Inferior parietal cortex (tissue), 1 donor: Measurements from ENCODE around the gene SCMH1.
A peak's percentile ranks its signal among the peaks of the same experiment; 100 is the strongest.

ENCODE experiments used
- DNase-seq: peaks from one replicate; pipeline ENCODE4 v3.0.0-alpha.2; 2016; ENCODE audit errors: extremely low spot score

SCMH1 gene

DNA sequence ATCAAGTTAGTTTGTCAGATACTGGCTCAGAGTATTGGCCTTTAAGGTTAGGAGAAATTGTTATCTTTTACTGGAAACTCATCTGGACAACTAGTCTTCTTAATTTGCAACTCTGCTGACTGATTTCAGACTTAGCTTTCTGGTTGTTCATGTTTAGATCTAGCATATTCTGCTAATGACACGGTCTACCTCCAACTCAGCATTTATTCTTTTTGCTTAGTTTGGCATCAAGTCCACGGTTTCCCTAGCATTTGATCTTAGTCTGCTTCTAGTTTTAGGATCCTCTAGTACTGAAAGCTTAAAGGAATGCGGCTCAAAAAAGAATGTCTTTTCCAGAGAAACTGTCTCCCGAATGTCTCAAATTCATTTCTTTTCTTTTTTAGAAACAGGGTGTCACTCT is 145.0 kb downstream of the SCMH1 start:
- no peak for DNase-seq

DNA sequence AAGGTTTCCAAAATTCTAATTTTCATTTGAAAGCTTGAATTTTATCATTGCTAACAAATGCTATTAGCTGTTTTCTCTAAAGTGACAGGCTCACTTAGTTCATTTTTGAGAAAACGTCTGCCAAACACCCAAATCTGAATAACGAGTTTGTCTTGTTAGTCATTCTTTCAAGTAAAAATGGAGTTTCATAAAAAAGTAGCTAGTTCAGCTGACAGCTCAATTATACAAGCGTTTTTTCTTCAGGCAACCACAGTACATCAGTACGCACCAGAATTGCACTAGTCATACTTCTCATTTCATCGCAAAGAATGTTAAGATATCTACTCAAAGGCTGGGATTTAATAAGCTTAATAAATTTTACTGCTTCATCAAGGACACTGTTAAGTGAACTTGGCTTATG is 148.3 kb downstream of the SCMH1 start:
- no peak for DNase-seq

DNA sequence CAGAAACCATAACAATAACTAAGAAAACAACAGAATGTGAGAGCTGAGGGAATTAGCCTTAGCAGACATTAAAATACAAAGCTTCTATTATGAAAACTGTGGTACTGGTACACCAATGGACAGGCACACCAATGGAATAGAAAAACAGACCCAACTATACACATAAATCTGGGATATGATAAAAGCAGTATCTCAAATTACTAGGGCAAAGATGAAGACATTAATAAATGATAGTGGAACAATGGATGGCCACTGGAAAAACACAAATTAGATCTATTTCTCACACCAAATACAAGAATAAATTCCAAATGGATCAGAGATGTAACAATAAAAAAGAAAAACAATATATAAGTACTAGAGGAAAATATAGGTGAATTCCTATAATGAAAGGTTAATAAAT is 155.2 kb downstream of the SCMH1 start:
- DNase-seq: no peak

DNA sequence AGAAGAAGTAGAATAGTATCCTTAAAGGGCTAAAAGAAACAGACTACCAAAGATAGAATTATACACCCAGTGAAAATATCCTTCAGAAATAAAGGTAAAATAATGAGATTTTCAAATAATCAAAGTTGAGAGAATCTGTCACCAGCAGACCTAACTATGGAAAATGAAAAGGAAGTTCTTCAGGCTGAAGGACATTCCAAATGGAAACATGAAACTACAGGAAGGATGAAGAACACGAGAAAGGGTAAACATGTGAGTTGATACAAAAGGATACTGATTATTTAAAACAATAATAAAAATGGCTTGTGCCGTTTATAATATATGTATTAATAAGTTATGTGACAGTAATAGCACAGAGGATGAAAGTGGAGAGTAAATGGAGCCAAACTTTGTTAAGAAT is 163.5 kb downstream of the SCMH1 start:
- DNase-seq: no peak

DNA sequence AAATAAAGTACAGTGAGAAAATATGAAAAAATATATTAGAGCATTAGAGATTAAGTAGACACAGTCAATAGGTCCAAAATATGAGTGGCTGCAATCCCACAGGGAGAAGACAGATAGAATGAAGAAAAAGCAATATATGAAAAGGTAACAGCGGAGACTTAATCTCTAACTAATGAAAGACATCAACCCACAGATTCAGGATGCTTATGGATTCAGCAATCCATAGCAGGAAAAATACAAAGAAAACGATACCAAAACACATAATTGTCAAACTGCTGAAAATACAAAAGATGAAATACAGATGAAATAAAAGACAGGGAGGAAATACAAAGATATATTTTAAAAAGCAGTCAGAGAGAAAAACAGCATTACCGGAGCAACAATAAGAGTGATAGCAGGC is 163.9 kb downstream of the SCMH1 start:
- no peak for DNase-seq

DNA sequence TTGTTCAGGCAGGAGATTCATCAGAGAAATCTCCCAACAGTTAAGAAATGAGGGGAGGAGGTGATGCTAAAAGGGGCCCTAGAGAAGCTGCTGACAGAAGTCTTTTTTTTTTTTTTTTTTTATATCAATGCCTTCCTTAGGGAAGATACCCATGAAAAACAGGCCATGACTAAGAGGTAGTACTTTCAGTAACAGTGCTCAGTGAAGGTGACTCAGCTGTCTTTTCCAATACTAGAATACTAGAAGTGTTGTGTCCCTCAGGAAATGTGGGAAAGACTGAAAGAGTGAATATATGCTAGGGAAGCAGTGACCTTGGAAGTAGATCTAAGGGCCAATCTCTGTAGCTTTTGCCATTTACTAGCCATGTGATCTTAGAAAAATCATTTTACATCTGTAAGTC is 168.1 kb downstream of the SCMH1 start:
- no peak for DNase-seq

DNA sequence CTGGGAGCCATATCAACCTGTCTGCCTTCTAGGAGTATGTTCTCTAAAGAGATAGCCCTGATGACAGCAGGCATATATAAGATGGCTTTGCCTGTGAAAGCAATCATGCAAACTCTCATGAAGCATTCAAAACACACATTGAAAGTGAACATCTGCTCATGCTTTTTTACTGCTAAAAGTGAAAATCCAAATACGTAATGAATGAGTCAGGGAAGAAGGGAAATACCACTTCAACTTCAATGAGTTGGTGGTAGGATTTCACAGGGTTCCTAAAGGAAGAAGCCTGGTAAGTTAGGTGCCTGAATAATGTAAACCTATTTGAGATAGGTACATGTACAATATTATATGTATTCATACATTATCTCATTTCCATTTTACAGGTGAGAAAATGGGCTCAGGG is 170.1 kb downstream of the SCMH1 start:
- DNase-seq: peak; percentile 38

DNA sequence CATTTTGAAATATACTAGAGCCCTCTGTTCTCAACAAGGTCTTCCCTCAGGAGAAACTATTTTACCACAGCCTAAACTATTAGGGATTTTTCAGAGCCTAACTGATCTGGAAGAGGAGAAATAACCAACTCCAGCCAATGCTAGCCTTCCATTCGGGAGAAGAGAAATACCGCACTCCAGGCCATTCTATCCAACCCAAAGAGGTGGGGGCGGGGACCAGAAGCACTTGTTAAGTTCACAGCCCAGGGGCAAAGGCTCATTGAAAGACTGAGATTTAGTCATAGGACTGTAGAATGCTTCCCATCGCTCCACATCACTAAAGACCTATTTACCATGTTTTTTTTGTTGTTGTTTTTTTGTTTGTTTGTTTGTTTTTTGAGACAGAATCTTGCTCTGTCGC is 185.2 kb downstream of the SCMH1 start:
- no peak for DNase-seq

DNA sequence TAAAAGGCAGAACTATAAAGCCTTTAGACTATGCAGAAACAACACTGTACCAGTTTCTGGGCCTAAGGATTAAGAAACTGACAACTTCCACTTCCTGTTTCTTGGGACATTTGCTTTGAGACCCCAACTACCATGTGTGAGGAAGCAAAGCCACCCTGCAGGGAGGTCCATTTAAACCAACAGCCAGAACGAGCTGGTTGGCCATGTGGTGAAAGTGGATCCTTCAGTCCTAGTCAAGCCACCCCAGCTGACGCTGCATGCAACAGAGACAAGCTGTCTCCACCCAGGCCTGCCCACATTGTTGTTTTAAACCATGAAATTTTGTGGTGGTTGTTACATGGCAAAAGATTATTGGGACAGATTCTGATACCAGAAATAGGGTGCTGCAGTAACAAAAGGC is 188.8 kb downstream of the SCMH1 start:
- DNase-seq: no peak

DNA sequence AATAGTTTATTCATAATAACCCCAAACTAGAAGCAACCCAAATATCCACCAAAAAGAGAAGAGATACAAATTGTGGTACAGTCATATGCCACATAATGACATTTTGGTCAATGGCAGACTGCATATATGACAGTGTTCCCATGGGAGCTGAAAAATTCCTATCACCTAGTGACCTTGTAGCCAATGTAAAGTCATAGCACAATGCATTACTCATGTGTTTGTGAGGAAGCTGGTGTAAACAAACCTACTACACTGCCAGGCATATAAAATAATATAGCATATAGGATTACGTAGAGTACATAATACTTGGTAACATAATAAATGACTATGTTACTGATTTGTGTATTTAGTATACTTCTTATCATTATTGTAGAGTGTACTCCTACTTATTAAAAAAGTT is 191.1 kb downstream of the SCMH1 start:
- no peak for DNase-seq

DNA sequence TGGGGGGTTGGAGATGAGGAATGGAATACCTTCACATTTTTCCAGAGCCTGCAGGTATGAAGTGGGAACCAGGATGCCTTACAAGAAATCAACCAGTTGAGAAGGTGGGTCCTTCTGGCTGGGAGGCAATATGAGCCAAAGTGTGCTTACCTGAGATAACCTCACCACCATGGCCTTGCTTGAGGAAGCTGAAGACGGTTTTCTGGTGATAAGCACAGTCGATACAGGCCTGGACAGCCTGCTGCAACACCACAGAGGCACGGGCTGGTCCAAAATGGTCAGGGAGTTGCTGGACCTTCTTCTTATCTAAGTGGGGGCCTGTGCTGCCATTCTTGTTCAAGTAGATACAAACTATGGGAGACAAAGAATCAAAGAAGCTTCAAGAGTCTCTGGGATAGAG is 193.6 kb downstream of the SCMH1 start:
- DNase-seq: no peak

DNA sequence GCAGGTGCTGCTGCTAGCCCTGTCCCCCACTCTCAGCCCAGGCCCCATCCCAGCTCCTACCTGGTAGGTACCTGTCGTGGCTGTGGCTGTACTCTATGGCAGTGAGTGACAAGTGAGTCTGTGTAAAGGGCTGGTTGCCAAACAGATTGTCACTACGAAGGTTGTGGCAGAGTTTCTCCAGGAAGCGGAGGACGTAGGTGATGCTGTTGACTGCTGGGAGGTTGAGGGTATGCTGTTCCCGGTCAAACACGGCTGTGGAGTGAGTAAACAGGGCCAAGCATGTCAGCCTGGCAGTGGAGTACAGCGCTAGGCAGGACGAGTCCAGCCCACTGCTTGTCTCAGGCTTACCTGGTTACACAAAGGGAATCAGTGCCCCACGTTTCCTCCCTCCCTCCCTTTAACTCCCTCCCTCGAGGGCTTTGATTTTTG is 195.7 kb downstream of the SCMH1 start:
- no peak for DNase-seq

DNA sequence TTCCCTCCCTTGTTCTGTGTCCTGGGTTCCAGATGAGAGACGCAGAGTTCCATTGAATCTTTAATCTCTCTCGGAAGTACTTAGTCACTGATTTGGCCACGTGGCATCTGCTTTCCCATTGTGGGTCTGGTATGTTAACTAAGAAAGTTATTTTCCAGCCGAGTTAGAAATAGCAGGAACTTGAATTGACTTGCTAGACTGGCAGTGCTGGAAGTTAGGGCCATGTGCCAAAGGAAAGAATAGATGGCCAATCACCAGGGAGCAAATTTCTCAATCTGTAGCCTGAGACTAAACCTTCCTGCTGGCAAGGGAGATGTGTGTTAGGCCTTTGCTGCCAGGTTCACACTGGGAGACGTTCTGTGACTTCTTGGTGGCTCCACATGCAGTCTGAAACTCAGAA is 196.4 kb downstream of the SCMH1 start:
- peak; percentile 14 for DNase-seq

DNA sequence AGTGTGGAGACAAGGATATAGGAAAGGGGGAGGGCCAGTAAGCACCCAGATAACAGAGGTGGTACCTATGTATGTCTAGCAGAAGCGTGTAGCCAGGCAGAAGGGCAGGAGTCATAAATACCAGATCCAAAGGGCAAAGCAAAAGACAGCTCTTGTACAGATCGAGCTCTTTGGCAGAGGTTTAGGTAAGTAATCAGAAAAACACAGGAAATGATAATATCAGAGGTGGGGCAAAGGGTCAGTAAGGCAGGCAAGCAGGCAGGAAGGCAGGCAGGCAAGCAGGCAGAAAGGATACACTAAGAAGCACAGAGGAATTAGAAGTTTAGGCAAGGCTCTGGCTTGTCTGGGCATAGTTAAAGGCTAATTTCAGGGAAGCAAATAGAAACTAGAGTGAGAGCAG is 197.9 kb downstream of the SCMH1 start:
- DNase-seq: no peak

DNA sequence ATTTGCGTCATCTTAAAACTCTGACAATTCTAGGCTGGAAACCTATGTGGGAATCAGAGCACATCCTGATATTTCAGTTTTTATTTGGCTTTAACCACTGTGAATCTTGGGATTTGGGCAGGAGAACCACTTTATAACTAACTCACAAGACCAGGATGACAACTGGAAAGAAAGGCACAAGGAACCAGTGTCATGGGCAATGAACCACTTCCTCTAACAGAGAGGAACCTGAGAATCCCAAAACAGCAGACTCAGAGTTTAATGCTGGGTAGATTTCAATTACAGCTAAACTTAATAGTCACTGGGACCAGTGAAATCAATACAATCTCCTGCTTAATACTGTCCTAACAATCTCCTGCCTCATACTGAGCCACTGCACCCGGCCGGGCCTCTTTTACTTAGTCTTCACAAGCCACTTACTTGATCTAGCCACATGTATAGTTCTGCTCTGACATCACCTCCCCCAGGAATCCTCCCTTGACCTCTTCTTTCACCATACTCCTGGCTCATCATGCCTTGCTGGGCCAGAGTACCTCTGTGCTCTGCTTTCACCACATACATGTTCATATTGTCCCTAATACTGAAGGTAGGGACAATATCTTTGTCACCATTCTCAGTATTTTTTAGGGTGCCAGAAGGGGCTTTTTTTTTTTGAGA is 200.4 kb downstream of the SCMH1 start:
- no peak for DNase-seq

DNA sequence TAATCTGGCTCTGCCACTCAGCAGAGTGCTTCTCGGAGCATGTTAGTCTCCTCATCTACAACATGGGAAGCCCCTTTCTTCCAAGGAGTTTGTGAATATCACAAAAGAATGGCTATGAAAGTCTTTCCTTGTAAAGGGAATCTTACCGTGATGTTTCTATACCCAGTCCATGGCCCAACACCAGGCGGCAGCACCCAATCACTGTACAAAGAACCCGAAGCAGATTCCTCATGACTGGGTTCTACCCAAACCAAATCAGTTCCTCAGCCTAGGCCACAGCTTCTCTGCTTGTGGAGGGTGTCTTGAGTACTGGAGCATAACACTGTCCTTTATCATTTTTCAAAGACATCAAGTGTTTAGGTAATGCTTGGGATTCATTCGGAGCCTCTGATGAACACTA is 204.0 kb downstream of the SCMH1 start:
- DNase-seq: no peak

DNA sequence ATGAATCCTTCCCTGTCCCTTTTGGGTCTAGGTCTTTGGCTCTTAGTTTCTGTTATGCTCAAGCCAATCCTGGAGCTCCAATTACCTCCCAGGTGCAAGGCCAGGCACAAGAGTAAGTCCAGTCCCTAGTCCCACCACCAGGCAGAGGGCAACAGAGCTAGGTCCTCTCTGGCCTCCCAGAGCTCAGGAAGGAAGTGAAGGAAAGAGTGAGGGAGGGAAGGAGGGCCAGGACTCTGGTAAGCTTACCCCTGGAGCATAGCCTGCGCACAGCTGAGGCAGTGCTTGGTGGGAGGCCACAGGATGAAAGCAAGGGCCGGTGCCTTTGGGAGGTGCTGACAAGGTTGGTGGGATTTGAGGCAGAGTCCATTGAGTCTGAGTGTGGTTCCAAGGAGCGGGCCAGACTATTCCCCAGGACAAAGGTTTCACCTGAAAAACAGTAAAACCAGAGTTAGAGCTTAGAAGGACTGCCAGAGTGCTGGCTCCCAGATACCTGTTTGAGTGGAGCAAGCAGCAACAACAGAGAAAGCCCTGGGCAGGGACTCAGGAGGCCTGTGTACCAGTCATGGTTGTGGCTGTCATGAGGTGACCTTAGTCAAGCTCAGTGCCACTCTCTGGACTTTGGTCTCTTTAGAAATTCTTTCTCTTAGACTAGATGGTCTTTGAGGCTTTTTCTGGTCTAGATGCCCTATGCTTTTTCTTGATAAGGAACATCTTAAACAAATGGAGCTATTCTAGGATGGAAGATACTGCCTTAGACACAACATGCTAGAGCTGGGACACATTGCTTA is 204.8 kb downstream of the SCMH1 start:
- DNase-seq: no peak

DNA sequence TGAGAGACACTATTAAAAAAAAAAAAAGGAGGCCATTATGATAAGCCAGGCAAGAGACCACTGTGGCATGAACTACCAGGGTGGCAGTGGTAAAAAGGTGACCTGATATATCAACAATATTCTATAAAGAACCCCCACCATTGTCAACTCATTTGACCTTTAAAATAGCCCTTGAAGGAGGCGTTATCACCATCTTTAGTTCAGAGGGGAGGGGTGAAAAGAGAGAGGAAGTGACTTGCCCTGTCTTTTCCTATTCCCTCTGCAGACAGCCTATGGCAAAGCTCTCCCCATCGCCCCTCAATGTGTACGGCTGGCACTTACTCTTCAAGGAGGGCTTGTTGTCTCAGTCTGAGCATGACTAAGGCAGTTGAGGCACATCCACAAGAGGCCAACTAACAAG is 208.8 kb downstream of the SCMH1 start:
- no peak for DNase-seq

DNA sequence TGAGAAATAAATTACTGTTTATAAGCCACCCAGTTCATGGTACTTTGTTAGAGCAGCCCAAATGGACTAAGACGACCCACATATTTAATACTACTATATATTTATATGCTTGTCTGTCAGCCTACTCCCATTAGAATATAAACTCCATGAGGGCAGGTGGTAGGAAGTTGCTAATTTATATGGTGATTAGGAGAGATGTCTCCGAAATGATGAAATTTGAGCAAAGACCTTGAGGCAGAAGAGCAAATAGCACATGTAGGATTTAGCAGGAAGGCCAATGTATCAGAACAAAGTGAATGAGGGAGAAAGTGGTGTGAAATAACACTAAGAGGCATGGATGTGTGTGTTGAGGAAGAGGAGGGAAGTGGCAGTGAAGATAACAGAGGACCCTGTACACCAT is 210.0 kb downstream of the SCMH1 start:
- DNase-seq: no peak

DNA sequence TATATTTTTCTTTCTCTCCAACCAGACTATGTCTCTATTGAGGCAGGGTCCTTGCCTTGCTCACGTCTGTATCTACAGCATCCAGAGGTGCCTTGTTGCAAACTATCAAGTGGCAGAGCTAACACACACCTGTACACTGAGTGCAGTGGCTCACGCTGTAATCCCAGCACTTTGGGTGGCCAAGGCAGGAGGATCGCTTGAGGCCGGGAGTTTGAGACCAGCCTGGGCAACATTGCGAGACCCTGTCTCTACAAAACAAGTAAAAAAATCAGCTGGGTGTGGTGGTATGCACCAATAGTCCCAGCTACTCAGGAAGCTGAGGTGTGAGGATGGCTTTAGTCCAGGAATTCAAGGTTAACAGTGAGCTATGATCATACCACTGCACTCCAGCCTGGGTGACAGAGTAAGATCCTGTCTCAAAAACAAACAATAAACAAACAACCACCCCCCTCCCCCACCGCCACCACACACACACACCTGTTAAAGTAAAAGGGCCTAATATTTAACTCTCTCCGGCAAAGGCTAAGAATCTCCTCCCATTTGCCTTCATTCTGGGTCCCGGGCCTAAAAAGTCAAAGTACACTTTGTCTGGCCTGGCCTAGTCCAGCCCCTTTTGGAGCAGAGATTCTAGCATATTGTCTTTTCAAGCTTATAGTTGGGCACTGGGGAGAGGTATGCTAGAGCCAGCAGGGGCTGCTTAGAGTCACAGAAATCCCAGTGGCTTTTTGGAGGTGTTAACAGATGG is 211.1 kb downstream of the SCMH1 start:
- no peak for DNase-seq

DNA sequence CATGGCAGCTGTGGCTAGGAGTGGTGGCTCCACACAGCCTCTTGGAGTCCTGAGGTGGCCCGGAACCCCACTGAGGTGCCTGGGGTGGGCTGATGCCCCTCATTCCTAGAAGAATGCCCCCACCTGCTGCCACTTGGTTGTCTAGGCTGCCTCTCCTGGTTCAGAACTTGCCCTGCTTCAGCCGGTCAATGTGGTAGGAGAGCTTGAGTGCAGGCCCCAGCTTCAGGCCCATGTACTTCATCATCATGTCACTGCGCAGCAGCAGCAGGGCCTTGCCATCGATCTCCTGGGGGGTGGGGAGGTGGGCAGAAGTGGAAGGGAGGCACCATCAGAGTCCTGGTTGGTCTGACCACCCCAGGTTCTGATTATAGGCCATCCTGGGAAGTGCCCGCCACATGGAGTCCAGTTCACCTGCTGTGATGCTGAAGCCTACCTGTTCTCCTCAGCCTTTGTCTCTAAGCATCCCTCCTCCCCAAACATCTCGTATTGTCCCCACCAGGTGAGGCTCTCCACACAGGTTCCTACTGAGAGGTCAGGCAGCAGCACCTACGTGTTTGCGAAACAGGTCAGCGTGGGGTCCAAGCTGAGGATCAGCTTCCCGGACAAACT is 214.0 kb downstream of the SCMH1 start:
- no peak for DNase-seq

DNA sequence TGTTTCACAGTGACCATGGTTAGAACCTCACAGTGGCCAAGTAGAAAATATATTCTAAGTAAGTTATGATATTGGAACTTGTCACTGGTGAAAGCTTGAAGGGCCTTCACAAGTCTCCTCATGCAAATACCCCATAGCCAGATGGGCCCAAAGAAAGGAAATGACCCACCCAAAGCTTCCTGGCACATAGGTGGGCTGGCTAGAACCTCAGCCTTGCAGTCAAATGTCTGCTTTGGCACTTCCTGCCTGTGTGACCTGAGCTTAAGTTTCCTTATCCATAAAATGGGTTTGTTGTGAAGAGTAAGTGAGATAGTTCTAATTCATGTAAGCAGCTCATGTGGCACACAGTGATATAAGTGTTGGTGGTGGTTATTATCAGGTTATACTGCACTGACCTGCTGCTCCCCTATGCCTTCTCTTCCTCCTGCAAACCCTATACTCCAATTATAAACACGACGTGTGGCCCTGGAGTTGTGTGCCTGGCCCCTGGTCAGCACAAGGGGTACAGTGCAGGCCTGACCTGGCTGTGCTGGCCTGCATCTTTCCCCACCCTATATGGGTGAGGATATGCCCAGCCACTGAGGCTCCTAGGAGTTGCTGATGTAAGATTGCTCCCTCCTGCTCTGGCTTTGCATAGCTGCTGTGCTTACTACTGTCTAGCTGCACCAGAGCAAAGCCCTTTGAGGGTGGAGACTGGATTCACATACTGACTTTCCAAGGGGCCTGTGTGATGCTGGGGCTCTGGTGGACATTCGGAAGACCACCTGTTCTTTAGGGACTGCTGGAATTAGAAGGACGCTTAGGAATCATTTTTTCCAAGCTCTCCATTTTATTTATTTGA is 215.9 kb downstream of the SCMH1 start:
- no peak for DNase-seq
